Transverse colon (tissue), 4 donors: Measurements from ENCODE around the gene GTF2A2. TPM values are rescaled to one million over a fixed set of nuclear protein-coding genes. Genes with fewer than 3 reads are reported as not detected.

Experiments
- DNase-seq: peaks from one replicate; pipeline ENCODE4 v3.0.0-alpha.2; 2019
- H3K27ac ChIP-seq, 4 donors: fragments of 200-600 bp; sonication (generic); 2 replicates each; pipeline ENCODE4 v1.5.1; 2016 to 2018; ENCODE audit warnings: inconsistent platforms in 4 of 4
- H3K27me3 ChIP-seq: fragments of 200-600 bp; sonication (generic); 2 replicates; pipeline ENCODE4 v1.5.1; 2017; ENCODE audit warnings: inconsistent platforms
- H3K36me3 ChIP-seq, 4 donors: fragments of 200-600 bp; sonication (generic); 2 replicates each; pipeline ENCODE4 v1.5.1; 2017 to 2019; ENCODE audit warnings: inconsistent platforms in 4 of 4
- H3K4me1 ChIP-seq, 4 donors: fragments of 200-600 bp; sonication (generic); 2 replicates each; pipeline ENCODE4 v1.5.1; 2017 to 2020; ENCODE audit warnings: inconsistent platforms in 4 of 4
- H3K4me3 ChIP-seq, 4 donors: fragments of 200-600 bp; sonication (generic); 1 replicate in 1 of 4; 2 replicates in 3 of 4; pipeline versions ENCODE4 v1.5.1 to v1.6.1; 2017 to 2019; ENCODE audit warnings: inconsistent platforms in 4 of 4
- H3K9me3 ChIP-seq, 2 donors: fragments of 200-600 bp; sonication (generic); 2 replicates each; pipeline ENCODE4 v1.5.1; 2017 to 2019; ENCODE audit warnings: inconsistent platforms in 2 of 2
- CTCF ChIP-seq, 5 experiments: fragments of 200-600 bp in 3 of 5; fragments of 450-650 bp in 2 of 5; sonication (generic) in 3 of 5; IDR thresholded peaks; 1 replicate in 2 of 5; 2 replicates in 3 of 5; pipeline ENCODE4 v1.5.1; 2016 to 2017; ENCODE audit warnings: antibody characterized with exemption in 5 of 5, inconsistent platforms in 3 of 5, mild to moderate bottlenecking in 2 of 5, moderate library complexity in 1 of 5
- EP300 ChIP-seq: sonication (generic); formaldehyde crosslinking; IDR thresholded peaks from one replicate; pipeline ENCODE4 v1.6.1; 2017; ENCODE audit warnings: antibody characterized with exemption, low read depth
- POLR2A ChIP-seq: fragments of 450-650 bp; IDR thresholded peaks from one replicate; pipeline ENCODE4 v1.6.1; 2016; ENCODE audit warnings: antibody characterized with exemption, mild to moderate bottlenecking, moderate library complexity
- POLR2AphosphoS5 ChIP-seq, 3 donors: sonication (generic); formaldehyde crosslinking; IDR thresholded peaks; one replicate each; pipeline ENCODE4 v1.6.1; 2016; ENCODE audit warnings: antibody characterized with exemption in 3 of 3
- WGBS, 2 donors: methylation state at CpG; one replicate each; pipeline ENCODE4 v1.1.5; 2018; ENCODE audit warnings: low coverage in 1 of 2; 5-methylcytosine and 5-hydroxymethylcytosine counted together
- in situ Hi-C, 4 donors: fragments of 200-750 bp; cut with MboI; loops; one replicate each; pipeline versions ENCODE4 v1.15.0 to v1.15.1; 2017; ENCODE audit warnings: low sequenced_read_pairs in 3 of 4, low pct_ligation_motif_present in 1 of 4, low pct_unique_long_range_greater_than_20kb in 1 of 4
- intact Hi-C: fragments of 100-400 bp; cut with DNase I; formaldehyde crosslinking; loops from one replicate; pipeline ENCODE4 v1.15.1; 2023; ENCODE audit warnings: low total_unique reads
- total RNA-seq, 4 donors: library from RNA; depleted of rRNA; stranded (reverse); fragments of >200 nt; gene quantifications; one replicate each; pipeline ENCODE4 v1.1.0, GENCODE V29; 2016

Gene GTF2A2
- 10 to 100 TPM in 3 of 4 donors, 1 to 10 TPM in 1; 4.4 to 27.7 (median 17.8) TPM for total RNA-seq

GRCh38 chr15:59656897-59657634 is at the start of gene GTF2A2:
TSS of gene GTF2A2 (minus strand) at chr15:59657515. CDS start at chr15:59652277, 5,238 bp downstream.
- Histone ChIP-seq H3K27ac (peak within 1 kb of the TSS; percentile 85 to 90 (median 86)), H3K27me3 (no peaks in the 10 kb centered on the region), H3K36me3 (peaks cover 0 to 6% (median 0%) of the 10 kb centered on the region in 4 donors), H3K4me3 (peak within 1 kb of the TSS; percentile 56 to 92 (median 84)), H3K4me1 (peaks cover 3 to 30% (median 17%) of the 10 kb centered on the region in 4 donors), H3K9me3 (no peaks in the 10 kb centered on the region)
- in situ Hi-C loops (no loop called here), intact Hi-C loops (no loop called here)
- DNase-seq: peak; percentile 97
- WGBS, 2 donors: 0 to 2% methylated on average over 7 to 38 of the region's 59 CpGs
- TF ChIP-seq EP300 (no peak), CTCF (IDR thresholded peaks at IDR 0.05) (peak in 1 of 5 experiments; percentile 8), POLR2A (peak; percentile 81), POLR2AphosphoS5 (IDR thresholded peaks at IDR 0.05) (peak; percentile 81 to 85 (median 84))

GRCh38 chr15:59703979-59704796 is 46.9 kb upstream of the GTF2A2 start:
- WGBS, 2 donors: 61 to 73% methylated on average over 5 to 6 of the region's 6 CpGs
- DNase-seq: no peak
- TF ChIP-seq EP300 (no peak), POLR2AphosphoS5 (IDR thresholded peaks at IDR 0.05) (no peak), POLR2A (no peak), CTCF (IDR thresholded peaks at IDR 0.05) (no peak)
- no peaks in the 10 kb centered on the region for H3K36me3 ChIP-seq
- H3K27me3 ChIP-seq: peaks cover 33% of the 10 kb centered on the region
- H3K27ac ChIP-seq: no peak overlapping the region
- no peaks in the 10 kb centered on the region for H3K4me1 ChIP-seq
- H3K9me3 ChIP-seq: peaks cover 0 to 3% of the 10 kb centered on the region in 2 donors
- intact Hi-C loops (no loop called here), in situ Hi-C loops (loop anchor here in 1 of 4 donors (25.0 kb wide), 1 partner anchor 483 kb away; no protein-coding TSS in a partner anchor)
- no peak overlapping the region for H3K4me3 ChIP-seq

- no peaks in the 10 kb centered on the region for H3K4me1 ChIP-seq
- H3K27ac ChIP-seq: no peak overlapping the region
- H3K27me3 ChIP-seq: peaks cover 33% of the 10 kb centered on the region
- TF ChIP-seq CTCF (IDR thresholded peaks at IDR 0.05) (no peak), EP300 (no peak), POLR2AphosphoS5 (IDR thresholded peaks at IDR 0.05) (no peak), POLR2A (no peak)
- intact Hi-C loops (no loop called here), in situ Hi-C loops (loop anchor here in 1 of 4 donors (25.0 kb wide), 1 partner anchor 485 kb away; no protein-coding TSS in a partner anchor)
- DNase-seq: no peak
- H3K36me3 ChIP-seq: no peaks in the 10 kb centered on the region
- H3K4me3 ChIP-seq: no peak overlapping the region
- no peaks in the 10 kb centered on the region for H3K9me3 ChIP-seq
Observed at GRCh38 chr15:59702351-59702750, 45.0 kb upstream of the GTF2A2 start.

- in situ Hi-C loops: loop anchor here in 1 of 4 donors (25.0 kb wide), 1 partner anchor 485 kb away; no protein-coding TSS in a partner anchor
- no peaks in the 10 kb centered on the region for H3K36me3 ChIP-seq
- H3K27me3 ChIP-seq: peaks cover 33% of the 10 kb centered on the region
- H3K4me1 ChIP-seq: no peaks in the 10 kb centered on the region
- no peaks in the 10 kb centered on the region for H3K9me3 ChIP-seq
- no peak for DNase-seq
- intact Hi-C loops: no loop called here
- no peak overlapping the region for H3K27ac ChIP-seq
- no peak for TF ChIP-seq CTCF (IDR thresholded peaks at IDR 0.05)
- no peak for TF ChIP-seq POLR2A
- TF ChIP-seq EP300: no peak
- TF ChIP-seq POLR2AphosphoS5 (IDR thresholded peaks at IDR 0.05): no peak
- WGBS, 2 donors: 83 to 93% methylated on average over 2 to 4 of the region's 4 CpGs
- no peak overlapping the region for H3K4me3 ChIP-seq
Observed at GRCh38 chr15:59701880-59702279, 44.6 kb upstream of the GTF2A2 start.
